WTC11 (cell line): Measurements from ENCODE around the gene TBX4. TPM values are rescaled to one million over a fixed set of nuclear protein-coding genes. Genes with fewer than 3 reads are reported as not detected.

Experiments
- ATAC-seq: fragments of 200-7000 bp; cut with Tn5 transposase; 2 replicates; pipeline ENCODE4 v1.10.0; 2021; ENCODE audit warnings: mild to moderate bottlenecking, moderate library complexity
- CTCF ChIA-PET: fragments of 300-600 bp; sonication (Branson Sonifier 250); formaldehyde crosslinking; loops from one replicate; lab custom pipeline; 2021; ENCODE audit warnings: antibody characterized with exemption; lab: Charles Lee
- POLR2A ChIA-PET: fragments of 350-600 bp; sonication (Branson Sonifier 250); formaldehyde crosslinking; loops from one replicate; lab custom pipeline; 2021; ENCODE audit warnings: antibody characterized with exemption; lab: Charles Lee
- DNase-seq: peaks from one replicate; pipeline ENCODE4 v3.0.0; 2021; ENCODE audit warnings: low spot score
- H3K27ac Mint-ChIP-seq: 2 replicates; pipeline ENCODE4 v1.8.0; 2021; ENCODE audit warnings: mixed read lengths
- H3K27me3 Mint-ChIP-seq: 2 replicates; pipeline ENCODE4 v1.8.0; 2021; ENCODE audit warnings: low read depth, mild to moderate bottlenecking, moderate library complexity, mixed read lengths
- H3K36me3 Mint-ChIP-seq: 2 replicates; pipeline ENCODE4 v1.8.0; 2021; ENCODE audit warnings: mixed read lengths
- H3K4me1 Mint-ChIP-seq: 2 replicates; pipeline ENCODE4 v1.8.0; 2022; ENCODE audit warnings: mixed read lengths
- H3K4me3 Mint-ChIP-seq: 2 replicates; pipeline ENCODE4 v1.8.0; 2021; ENCODE audit warnings: mild to moderate bottlenecking, moderate library complexity, mixed read lengths
- H3K9me3 Mint-ChIP-seq: 2 replicates; pipeline ENCODE4 v1.8.0; 2021; ENCODE audit warnings: mixed read lengths
- ETV6 ChIP-seq: sonication (generic); formaldehyde crosslinking; IDR thresholded peaks from 2 replicates; pipeline ENCODE4 v1.8.1; 2022; ENCODE audit warnings: mild to moderate bottlenecking, missing genetic modification reagents
- JAZF1 ChIP-seq: fragments of 250-450 bp; sonication (Bioruptor Pico); IDR thresholded peaks from 2 replicates; pipeline ENCODE4 v1.9.0; 2021; ENCODE audit warnings: moderate library complexity, mild to moderate bottlenecking, inconsistent platforms
- MYBL2 ChIP-seq: sonication (generic); formaldehyde crosslinking; IDR thresholded peaks from 2 replicates; pipeline ENCODE4 v1.8.1; 2023; ENCODE audit warnings: mild to moderate bottlenecking, moderate library complexity, missing genetic modification reagents
- NFE2L1 ChIP-seq: sonication (generic); formaldehyde crosslinking; IDR thresholded peaks from 2 replicates; pipeline ENCODE4 v1.8.1; 2023; ENCODE audit warnings: missing genetic modification reagents
- TEAD4 ChIP-seq: sonication (generic); formaldehyde crosslinking; IDR thresholded peaks from 2 replicates; pipeline ENCODE4 v1.8.0; 2022; ENCODE audit warnings: mild to moderate bottlenecking, missing genetic modification reagents
- ZBTB43 ChIP-seq: sonication (generic); formaldehyde crosslinking; IDR thresholded peaks from 2 replicates; pipeline ENCODE4 v1.8.1; 2023; ENCODE audit warnings: mild to moderate bottlenecking, missing genetic modification reagents
- ZNF263 ChIP-seq: sonication (generic); formaldehyde crosslinking; IDR thresholded peaks from 2 replicates; pipeline ENCODE4 v1.8.1; 2022; ENCODE audit warnings: low read depth, mild to moderate bottlenecking, moderate library complexity, missing genetic modification reagents
- total RNA-seq: library from RNA; stranded (reverse); gene quantifications from 3 replicates; pipeline ENCODE4 v1.2.3, GENCODE V29; 2021
- TF ChIP-seq, protein P1 (sequence below): sonication (generic); formaldehyde crosslinking; IDR thresholded peaks from 2 replicates; pipeline ENCODE4 v1.8.0; 2022; ENCODE audit warnings: missing genetic modification reagents
- TF ChIP-seq, protein P2 (sequence below): sonication (generic); formaldehyde crosslinking; IDR thresholded peaks from 2 replicates; pipeline ENCODE4 v1.8.0; 2022; ENCODE audit warnings: mild to moderate bottlenecking, missing genetic modification reagents
- TF ChIP-seq, protein P3 (sequence below): sonication (generic); formaldehyde crosslinking; IDR thresholded peaks from 2 replicates; pipeline ENCODE4 v1.8.1; 2023; ENCODE audit warnings: mild to moderate bottlenecking, missing genetic modification reagents, moderate library complexity

TBX4 gene
- total RNA-seq, 1 experiment from 2014 or later, result not detected

GRCh38 chr17:61478790-61479492 lies 26.7 kb downstream of the TBX4 start:
- Mint-ChIP-seq H3K4me1 (no peaks in the 10 kb centered on the region), H3K9me3 (no peaks in the 10 kb centered on the region), H3K4me3 (no peak overlapping the region), H3K27me3 (0 out of 2 replicates have a peak, but pooled peaks cover 4% of the 10 kb centered on the region), H3K36me3 (no peaks in the 10 kb centered on the region), H3K27ac (no peak overlapping the region)
- ATAC-seq (peak; percentile 84; the same call in 1 of the 2 replicates), DNase-seq (no peak)
- ChIA-PET POLR2A (interaction anchor here (0.6 kb wide), 1 partner anchor 60 kb away, joined by 3 read pairs; no protein-coding TSS in a partner anchor), CTCF (interaction anchor here (1.2 to 3.2 kb wide), 4 partner anchors 11 to 46 kb away, joined by 4 to 14 read pairs (median 4); no protein-coding TSS in a partner anchor)
- TF ChIP-seq NFE2L1 (CRISPR knock-in tag), result no peak
- TF ChIP-seq, protein P1, sequence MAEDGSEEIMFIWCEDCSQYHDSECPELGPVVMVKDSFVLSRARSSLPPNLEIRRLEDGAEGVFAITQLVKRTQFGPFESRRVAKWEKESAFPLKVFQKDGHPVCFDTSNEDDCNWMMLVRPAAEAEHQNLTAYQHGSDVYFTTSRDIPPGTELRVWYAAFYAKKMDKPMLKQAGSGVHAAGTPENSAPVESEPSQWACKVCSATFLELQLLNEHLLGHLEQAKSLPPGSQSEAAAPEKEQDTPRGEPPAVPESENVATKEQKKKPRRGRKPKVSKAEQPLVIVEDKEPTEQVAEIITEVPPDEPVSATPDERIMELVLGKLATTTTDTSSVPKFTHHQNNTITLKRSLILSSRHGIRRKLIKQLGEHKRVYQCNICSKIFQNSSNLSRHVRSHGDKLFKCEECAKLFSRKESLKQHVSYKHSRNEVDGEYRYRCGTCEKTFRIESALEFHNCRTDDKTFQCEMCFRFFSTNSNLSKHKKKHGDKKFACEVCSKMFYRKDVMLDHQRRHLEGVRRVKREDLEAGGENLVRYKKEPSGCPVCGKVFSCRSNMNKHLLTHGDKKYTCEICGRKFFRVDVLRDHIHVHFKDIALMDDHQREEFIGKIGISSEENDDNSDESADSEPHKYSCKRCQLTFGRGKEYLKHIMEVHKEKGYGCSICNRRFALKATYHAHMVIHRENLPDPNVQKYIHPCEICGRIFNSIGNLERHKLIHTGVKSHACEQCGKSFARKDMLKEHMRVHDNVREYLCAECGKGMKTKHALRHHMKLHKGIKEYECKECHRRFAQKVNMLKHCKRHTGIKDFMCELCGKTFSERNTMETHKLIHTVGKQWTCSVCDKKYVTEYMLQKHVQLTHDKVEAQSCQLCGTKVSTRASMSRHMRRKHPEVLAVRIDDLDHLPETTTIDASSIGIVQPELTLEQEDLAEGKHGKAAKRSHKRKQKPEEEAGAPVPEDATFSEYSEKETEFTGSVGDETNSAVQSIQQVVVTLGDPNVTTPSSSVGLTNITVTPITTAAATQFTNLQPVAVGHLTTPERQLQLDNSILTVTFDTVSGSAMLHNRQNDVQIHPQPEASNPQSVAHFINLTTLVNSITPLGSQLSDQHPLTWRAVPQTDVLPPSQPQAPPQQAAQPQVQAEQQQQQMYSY (CRISPR knock-in tag), result peak; percentile 66

GRCh38 chr17:61479493-61480413 lies 27.5 kb downstream of the TBX4 start:
- Mint-ChIP-seq H3K27ac (no peak overlapping the region), H3K27me3 (0 out of 2 replicates have a peak, but pooled peaks cover 4% of the 10 kb centered on the region), H3K36me3 (no peaks in the 10 kb centered on the region), H3K4me3 (no peak overlapping the region), H3K4me1 (no peaks in the 10 kb centered on the region), H3K9me3 (no peaks in the 10 kb centered on the region)
- TF ChIP-seq ZNF263, result no peak
- TF ChIP-seq MYBL2 (CRISPR knock-in tag), result no peak
- TF ChIP-seq, protein P2, sequence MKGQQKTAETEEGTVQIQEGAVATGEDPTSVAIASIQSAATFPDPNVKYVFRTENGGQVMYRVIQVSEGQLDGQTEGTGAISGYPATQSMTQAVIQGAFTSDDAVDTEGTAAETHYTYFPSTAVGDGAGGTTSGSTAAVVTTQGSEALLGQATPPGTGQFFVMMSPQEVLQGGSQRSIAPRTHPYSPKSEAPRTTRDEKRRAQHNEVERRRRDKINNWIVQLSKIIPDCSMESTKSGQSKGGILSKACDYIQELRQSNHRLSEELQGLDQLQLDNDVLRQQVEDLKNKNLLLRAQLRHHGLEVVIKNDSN (CRISPR knock-in tag), result no peak
- TF ChIP-seq ZBTB43 (CRISPR knock-in tag), result no peak
- TF ChIP-seq, protein P1 (CRISPR knock-in tag), result no peak
- no peak for TF ChIP-seq TEAD4 (CRISPR knock-in tag)
- no peak for TF ChIP-seq JAZF1
- TF ChIP-seq ETV6 (CRISPR knock-in tag), result no peak
- TF ChIP-seq, protein P3, sequence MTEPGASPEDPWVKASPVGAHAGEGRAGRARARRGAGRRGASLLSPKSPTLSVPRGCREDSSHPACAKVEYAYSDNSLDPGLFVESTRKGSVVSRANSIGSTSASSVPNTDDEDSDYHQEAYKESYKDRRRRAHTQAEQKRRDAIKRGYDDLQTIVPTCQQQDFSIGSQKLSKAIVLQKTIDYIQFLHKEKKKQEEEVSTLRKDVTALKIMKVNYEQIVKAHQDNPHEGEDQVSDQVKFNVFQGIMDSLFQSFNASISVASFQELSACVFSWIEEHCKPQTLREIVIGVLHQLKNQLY (CRISPR knock-in tag), result no peak
- ChIA-PET CTCF (interaction anchor here (1.0 to 3.2 kb wide), 6 partner anchors 12 to 68 kb away, joined by 4 to 14 read pairs (median 4); no protein-coding TSS in a partner anchor), POLR2A (no interaction called here)
- DNase-seq, result no peak
- ATAC-seq, result no peak
